GM19239 (cell line): ENCODE results near the gene KMO.
A peak's percentile ranks its signal among the peaks of the same experiment; 100 is the strongest.

Experiments
- DNase-seq: peaks from one replicate; pipeline ENCODE4 v3.0.0; 2011; ENCODE audit warnings: low spot score; ENCODE audit not compliant: insufficient read length
- FAIRE-seq: peaks from 2 replicates; lab custom pipeline; 2011; peaks lifted over from hg19 to GRCh38; lab: Jason Lieb, UNC

KMO gene

DNA sequence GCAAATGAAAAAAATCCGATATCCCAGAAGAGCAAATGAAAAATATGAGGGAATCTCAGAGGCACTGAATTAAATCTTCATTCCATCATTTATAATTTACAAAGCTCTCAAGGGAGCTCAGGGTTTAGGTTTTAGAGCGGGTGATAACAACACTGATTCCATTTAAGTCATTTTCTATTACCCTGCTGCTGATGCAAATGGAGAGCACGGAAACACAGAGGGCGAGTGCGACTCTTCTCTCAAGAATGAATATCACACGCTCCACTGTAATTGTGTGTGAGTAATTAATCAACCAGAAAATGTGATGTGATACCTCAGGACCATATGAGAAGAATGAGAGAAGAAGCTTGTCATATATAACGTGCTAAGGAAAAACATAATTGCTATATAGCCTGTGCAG is 85.2 kb downstream of the KMO start:
- FAIRE-seq (no peak), DNase-seq (no peak)

DNA sequence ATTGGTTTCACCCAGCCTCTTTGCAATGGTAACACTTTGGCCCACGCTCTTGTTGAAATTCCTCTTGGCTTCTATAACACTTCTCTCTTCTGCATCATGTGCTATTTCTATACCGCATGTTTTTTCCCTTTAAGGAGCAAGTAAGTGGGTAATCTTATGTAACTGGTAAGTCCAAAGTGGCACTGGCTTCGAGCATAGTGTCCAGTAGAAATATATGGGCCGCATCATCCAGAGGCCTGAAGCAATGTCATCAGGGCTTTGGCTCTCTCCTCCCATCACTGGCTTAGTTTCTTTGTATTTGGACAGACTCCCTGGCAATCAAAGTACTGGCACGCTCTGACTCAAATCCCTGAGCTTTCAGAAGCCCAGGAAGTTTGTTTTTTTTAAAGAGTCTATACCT is 90.5 kb downstream of the KMO start:
- DNase-seq (no peak), FAIRE-seq (no peak)

DNA sequence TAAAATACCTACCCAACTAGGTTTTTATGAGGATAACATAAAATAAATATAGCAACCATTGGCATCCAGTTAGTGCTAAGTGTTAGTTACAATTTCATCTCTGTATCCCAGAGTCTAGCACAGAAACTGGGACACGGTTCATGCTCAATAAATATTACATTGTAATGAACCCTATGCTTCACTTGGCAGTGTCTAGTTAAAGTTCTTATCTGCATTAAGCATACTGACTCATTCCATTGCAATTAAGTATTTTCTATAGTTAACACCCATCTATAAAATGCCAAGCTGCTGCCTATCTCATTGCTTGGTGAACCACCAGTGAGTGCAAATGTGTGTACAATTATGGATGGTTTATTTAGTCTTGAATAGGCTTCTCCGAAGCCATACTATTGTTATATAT is 92.8 kb downstream of the KMO start:
- DNase-seq (no peak), FAIRE-seq (no peak)

DNA sequence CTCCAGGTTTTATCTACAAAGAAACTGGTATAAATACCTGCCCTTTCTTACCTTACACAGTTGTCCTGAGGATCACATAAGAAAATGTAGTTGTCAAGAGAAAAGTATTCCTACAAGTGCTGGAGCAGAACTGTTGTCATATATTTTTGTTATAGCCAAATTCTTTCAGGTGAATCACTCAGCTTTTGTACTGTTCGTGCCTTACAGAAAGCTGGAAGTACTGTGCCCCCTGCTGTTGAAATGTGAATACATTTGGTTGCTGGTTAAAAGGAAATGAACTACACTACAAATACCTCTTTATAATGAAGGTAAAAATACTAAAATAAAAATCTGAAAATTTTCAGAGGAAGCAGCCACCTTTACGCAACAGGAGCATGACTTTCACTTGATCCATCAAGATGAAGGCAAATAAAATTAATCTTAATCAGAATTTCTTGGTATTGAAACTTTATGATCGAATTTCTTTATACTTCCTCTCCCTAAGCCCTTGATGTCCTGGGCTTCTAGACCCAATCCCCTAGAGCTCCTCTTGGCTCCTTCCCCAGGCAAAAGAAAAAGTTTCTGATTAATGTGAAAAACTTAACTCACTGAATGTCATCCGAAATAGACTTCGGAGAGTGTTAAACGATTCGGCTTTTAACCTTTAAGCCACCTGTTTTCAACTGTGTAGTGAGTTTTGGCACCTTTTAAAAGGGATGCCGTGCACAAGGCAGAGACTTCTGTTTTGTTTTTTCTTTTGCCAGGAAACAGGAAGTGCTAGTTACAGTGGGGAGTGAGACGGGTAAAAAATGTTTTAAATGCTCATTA is 95.5 kb downstream of the KMO start:
- DNase-seq (no peak), FAIRE-seq (no peak)

DNA sequence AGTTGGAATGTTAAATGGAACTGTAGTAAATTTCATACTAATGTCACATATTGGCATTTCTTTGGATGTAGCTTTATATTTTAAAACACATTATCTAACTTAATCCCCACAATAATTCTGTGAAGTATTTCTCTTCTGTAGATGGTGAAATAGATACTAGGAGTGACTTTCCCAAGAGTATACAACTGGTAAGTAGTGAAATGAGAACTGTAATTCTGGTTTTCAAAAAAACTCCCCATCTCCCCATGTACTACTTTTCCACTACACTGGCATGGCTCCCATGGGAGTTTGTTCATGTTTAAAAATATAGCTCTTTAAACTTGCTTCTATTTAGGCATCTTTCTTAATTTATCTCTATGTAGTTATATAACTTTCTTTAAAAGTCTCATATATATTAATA is 97.8 kb downstream of the KMO start:
- DNase-seq (no peak), FAIRE-seq (no peak)

DNA sequence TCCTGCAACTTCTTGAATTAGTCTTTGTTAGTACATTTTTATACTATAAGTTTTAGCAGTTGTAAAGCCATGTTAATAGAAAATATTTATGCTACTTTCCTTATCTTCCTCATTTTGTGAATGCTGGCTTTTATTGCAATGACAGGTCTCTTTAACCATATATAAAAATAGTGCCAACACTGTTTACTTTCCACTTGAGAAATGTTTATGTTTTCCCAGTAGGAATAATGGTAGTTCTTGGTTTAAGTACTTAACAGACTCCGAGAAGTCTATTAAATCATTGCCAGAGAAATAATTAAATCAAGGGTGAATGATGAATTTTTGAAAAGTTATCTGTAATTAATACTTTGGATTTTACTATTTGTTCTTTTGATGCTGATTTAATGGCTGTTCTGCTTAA is 98.3 kb downstream of the KMO start:
- FAIRE-seq (no peak), DNase-seq (no peak)

DNA sequence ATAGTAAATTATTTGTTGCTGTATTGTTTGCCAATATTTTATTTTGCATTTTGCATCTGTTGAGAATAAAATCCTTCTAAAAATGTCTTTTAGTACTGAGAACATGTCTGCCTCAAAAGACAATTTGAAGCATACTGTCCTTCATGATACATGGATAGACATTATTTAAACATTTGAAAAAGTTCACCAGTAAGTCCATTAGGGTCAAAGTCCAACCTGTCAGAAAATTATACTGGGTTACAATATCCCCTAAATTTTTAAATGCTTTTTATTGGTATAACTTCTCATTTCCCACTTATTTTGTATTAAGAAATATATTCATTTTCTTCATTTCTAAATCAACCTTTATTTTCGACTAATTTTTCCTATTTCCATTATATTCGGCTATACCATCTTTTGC is 98.7 kb downstream of the KMO start:
- FAIRE-seq (no peak), DNase-seq (no peak)

DNA sequence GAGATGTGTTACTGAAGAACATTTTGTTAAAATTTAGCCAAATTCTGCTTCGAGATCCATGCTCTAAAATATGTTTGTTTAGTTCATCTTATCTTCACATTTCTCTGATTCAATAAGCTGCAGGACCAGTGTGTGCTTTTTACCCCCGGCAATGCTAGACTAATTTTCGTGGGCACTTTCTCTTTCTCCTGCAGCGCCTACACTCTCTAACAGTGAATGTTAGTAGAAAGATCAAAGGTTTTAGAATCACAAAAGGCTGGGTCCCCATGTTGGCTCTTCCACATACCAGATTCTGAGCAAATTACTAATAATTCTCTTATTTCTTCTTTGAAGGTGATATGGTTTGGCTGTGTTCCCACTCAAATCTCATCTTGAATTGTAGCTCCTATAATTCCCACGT is 99.5 kb downstream of the KMO start:
- FAIRE-seq (no peak), DNase-seq (no peak)

DNA sequence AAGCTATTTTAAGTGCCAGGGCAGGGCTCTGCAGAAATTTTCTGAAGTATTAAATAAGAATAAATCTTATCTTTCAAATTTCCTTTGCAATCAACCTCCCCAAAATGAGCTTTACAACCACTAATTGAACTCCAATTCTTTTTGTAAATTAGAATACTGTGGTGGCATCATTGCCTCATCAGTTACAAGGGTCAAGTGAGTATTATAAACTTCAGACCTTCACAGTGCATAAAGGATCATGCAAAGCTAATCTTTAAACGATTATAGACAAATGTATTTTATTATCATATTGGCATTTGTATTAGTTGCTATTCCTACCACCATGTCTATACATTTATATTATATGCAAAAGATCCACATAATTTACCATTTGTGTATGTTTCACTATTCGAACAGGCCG is 100.8 kb downstream of the KMO start:
- DNase-seq (no peak), FAIRE-seq (no peak)

DNA sequence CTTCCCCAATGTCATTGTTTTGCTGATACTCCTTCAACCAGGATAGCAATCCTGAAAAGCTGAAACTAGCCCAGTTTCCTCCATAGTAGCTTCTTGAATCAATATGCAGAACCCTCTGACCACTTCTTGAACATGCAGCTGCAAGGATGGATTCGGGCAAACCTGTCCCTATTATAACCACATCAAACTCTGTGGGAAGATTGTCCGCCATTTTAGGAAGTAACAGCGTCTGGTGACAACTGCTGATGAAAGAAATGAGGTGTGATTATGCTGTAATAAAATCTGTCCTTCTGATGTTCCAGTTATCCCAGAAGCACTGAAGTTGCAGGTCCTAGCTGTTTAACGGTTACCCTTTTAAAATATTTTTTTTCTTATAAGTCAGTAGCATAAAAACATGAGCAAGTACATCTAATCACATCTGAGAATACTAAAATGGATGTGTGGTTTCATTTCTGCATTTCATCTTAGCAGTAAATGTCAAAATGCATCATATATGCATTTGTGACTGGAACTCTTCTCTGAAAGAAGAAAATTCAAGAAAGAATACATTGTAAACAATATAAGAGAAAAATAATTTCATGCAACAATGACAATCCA is 103.5 kb downstream of the KMO start:
- FAIRE-seq (peak; percentile 86), DNase-seq (no peak)

DNA sequence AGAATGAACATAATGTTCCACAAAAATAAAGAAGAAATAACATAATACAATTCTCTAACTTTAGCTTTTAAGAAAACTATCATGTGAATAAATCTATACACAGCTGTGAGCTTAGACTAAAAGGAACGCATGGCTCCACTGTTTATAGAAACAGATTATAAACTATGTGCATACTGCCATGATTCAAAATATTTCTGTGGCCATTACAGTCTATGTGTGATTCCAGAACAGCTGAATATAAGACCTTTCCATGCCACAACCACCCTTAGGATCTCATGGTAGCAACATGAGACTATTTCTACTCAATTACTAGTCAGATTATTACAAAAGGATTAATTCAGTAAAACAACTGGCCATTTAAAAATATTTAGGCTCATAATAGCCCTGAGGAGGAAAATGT is 104.1 kb downstream of the KMO start:
- DNase-seq (no peak), FAIRE-seq (peak; percentile 53)

DNA sequence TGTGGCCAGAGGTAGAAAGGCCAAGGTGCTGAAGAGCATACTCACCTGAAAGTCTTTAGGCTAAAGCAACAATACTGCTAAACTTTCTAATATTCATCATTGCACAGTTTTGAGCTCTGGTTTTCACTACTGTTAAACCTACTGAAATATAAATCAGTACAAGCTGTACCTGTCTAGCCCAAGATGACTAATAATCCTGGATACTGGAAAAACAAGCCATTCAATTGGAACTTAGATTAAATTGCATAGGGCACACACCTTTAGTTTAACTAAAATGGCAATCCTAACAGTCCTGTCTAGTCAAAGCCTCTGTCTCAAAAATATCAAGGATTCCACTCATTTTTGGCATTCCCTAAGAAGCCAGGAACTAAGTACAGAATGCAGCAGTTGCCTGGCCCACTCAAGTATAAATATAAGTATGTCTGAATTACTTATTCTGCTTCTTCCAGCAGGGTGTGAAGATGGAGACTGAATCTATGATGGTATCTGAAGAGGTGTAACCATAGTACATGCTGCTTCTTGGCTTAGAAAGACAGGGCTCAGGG is 104.9 kb downstream of the KMO start:
- FAIRE-seq: no peak
- DNase-seq: no peak

DNA sequence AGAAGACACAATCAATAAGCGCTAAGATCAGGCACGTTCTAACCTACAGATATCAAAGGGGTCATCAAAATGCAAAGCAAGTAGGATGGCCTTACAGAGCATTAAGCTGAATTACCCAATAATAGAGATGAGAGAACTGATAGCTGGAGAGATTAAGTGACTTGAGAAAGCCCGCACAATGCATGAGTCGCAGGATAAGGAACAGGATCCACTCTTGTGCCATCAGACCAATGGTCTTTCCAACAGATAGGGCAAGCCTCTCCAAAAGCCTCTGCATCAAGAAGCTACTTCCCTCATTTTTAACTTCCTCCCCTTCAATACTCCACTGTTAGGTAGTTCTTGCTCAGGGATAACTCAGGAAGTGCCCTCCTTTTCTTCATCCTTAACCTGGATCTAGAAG is 105.4 kb downstream of the KMO start:
- FAIRE-seq (peak; percentile 64), DNase-seq (no peak)

DNA sequence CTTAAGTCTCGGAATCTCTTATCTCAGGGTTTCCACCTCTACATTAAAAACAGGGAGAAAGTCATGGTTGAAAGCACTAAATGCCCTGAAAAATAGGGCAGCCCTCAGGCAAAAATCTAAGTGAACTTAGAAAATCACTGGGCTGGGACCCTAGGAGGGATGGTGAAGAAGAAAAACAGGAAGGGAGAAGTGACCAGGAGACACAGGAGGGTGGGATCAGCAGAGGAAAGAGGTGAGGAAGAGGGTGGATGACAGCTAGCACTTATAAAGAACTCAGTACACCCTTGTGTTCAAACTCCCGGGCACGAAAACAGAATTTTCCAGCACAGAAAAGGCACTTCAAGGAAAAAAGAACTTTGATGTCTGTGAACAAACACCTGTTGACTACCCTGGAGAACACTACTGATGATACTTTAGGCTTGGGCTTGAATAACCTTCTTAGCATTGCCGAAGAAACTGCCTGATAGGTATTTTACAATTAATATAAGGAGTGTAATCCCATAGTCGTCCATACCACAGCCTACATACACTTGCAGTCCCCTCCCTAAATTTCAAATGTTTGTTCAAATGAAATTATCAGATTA is 106.0 kb downstream of the KMO start:
- DNase-seq: no peak
- no peak for FAIRE-seq

DNA sequence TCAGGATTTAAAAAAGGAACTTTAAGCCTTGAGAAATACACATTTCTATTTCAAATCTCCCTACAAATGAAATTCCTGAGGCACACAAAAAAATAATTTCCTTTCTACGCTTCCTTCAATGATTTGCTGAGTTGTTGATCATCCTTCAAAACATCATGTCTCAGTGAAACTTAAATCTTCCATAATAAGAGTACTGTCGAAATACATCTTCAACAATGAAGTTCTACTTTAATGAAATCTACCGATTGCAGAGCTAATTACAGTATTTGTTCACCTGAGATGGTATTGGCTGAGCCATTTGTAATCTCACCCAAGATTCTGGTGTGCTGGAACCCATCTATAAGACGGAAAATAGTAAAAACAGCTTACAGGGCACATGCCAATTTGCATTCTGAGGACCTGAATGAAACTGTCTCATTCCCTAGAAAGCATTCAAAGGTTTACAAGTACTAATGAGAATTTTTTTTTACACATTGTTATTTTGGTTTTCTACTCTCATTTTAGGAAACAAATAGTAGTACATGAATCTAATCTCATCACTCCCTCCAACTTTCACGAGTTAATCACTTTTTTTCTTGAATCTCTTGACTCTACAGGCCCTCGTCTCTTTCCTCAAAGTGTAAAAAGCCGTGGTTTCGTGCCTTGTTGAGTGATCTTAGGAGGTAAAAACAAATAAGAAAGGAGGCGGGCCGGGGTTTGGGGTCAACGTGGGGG is 106.9 kb downstream of the KMO start:
- FAIRE-seq: peak; percentile 84
- no peak for DNase-seq

DNA sequence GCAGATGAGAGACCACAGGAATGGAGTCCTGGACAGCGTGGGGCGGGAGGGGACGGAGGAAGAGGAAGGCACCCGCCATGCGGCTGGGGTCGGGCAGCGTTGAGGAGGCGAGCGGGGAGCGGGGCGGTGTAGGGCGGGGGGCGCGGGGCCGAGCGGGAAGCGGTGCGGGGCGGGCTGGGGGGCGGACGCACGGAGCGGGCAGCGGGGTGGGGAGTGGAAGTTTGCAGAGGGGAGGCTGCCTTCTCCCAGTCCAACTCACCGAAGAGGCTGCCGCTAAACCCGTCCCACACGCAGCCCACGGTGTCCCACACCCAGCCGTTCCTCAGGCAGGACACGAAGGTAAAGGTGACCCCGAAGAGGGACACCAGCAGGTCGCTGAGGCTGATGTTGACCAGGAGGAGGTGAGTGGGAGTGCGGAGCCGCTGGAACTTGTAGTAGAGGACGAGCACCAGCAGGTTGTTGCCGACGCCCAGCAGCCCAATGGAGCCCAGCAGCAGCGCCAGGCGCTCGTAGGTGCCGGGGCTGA is 107.5 kb downstream of the KMO start:
- FAIRE-seq (no peak), DNase-seq (peak; percentile 52)

DNA sequence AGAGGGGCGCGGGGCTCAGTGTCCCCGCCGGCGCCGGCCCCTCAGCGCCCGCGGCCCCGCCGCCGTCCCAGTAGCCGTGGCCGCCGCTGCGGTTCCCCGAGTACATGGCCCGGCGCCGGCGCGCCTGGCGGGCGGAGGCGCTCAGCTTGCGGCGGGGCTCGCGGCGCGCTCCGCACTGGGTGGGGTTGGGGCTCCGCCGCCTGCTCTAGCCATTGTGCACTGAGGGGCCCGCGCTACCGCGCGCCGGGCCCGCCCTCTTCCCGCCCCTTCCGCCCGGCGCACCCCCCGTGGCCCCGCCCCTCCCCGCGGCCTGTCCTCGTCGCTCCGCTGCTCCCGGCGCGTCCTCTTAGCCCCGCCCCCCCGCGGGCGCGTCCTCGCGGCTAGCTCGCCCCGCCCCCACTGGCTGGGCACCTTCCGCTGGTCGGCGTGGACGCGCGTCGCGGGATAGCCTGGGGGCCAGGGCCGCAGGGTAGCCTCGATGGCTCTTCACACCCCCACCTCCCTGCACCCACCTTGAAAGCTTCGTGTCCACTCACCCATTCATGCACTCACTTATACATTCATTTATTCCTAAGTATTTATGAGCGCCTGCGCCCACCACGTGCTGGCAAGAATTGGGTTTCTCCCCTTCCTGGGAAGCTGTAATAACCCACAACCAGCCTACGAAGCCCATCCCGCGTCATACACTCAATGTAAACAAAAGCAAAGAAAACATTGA is 108.1 kb downstream of the KMO start, which contains the start of the genes CHML and OPN3:
CHML (minus strand) TSS at position 221 of the 718 bp plus-strand sequence. CDS start 4,603 bp downstream, outside the sequence.
OPN3 (minus strand) TSS at position 221 of the 718 bp plus-strand sequence; CDS start at position 106, 115 bp downstream.
- peak; percentile 87 for FAIRE-seq
- peak; percentile 88 for DNase-seq

DNA sequence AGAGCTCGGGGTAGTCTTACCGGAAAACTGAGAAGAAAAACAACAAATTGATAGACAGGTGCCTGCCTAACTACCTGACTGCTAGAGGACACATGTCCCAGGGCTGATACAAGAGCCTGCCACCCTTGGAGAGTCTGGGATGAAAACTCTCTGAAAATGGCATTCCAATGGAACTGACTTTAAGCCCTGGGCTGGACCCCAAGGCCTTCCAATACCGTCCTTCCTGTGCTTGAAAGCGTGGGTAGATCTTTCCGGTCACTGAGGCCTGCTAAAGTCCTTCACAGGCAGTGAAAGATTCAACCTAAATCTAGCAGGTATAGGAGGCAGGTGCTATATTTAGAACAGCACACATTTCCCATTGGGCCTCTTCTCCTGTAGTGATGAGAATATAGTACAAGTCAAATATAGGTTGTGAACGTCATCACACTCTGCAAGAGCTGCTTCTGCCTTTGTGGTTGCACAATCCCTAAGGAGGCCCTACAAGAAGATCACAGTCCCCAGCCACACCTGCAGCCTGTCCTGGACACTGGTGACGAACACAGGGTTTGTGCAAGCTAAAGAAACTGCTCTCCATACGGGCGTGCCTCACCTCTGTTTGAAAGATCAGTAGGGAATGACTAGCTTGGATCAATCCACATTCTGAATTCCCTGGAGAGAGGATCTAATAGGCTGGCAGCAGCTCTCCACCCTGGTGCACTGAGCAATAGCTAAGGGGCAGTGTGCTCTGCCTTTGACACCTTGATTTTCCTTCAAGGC is 108.9 kb downstream of the KMO start:
- no peak for DNase-seq
- peak; percentile 52 for FAIRE-seq
